NCI-H2107 (cell line): Measurements from ENCODE around the gene NR5A1.

ENCODE experiments used
- DNase-seq: peaks from one replicate; lab custom pipeline; 2025; lab: John Stamatoyannopoulos, UW

NR5A1 gene

DNA sequence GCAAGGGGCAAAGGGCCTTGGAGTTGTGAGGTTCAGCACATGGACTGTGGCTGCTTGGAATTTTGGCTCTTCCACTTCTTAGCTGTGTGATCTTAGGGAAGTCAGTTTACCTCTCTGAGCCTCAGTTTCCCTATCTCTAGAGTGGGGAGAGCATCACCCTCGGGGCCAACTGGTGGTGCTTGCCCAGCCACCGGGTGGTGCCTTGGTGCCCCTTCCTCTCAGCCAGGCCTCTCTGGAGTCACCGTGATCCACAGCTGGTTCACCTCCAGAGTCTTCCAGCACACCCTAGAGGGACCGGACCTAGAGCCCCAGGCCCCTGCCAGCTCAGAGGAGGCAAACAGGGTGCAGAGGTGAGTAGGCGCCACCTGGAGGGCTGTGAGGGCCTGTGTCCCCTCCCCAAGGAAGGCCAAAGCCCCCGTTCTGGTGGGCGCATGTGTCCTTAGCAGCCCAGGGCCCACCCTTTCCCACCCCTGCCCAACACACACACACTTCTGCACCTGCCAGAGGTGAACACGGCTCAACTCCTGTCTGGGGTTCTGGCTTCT lies 49.2 kb downstream of the NR5A1 start:
- no peak for DNase-seq

DNA sequence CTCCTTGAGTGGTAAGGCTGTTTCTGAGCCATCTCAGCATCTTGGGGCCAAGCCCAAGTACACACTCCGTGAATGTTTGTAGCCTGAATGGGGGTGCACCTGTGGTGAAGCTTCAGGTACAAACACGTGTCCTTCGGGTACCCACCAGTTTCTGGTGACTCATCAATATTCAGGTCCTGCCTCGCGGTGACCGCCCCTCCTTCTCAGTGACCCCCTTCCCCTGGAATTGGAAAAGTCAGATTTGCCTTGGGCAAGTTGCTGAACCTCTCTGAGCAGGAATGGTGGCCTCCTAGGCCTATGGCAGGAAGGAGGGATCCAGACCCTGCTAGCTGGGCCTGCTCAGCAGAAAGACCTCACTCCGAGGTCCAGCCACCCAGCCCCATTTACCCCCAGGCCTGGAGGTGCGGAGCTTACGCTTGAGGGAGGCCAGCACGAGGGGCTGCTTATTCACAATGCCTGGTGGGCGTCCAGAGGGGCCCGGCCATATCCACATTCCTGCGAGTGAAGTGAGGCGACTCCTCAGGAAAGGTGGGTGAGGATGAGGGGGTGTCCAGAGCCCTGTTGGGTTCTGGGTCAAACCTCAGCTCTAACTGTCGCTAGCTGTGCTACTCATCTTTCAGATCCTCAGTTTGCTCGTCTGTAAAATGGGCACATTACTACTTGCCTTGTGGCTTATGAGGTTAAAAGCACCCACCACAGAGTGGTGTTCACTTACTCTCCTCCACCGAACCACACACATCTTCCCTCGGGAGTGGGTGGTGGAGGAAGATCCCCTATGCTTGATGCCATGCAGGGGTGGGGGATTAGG lies 49.9 kb downstream of the NR5A1 start:
- DNase-seq = no peak

DNA sequence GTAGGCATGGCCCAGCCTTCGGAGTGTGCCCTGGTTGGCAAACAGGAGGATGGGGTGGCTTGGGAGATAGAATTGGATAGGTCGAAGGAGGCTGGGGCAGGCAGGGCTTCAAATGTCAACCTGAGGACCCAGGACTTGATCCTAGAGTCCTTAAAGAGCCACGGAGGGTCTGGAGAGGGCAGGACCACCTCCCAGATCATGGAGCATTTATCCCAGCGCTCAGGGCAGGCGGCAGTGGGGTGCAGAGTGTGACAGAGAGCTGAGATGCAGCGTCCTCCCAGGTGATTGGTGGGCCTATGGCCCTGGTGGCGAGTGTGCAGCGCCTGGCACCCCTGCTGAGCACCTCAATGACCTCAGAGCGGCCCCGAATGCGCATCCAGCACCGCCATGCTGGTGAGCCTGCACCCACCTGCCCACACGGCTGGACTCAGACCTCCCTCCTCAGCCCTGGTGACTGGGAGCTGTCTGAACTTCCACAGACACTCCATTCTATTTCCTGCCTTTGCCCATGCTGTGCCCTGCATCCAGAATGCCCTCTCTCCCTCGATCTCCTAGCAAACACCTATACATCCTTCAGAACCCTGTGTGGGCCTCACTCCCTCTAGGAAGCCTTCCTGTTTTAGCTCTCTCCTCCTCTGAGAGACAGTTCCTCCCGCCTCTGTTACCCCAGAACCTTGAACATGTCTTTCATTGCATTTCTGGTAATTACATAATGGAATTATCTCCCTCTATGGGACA lies 50.7 kb downstream of the NR5A1 start:
- no peak for DNase-seq

DNA sequence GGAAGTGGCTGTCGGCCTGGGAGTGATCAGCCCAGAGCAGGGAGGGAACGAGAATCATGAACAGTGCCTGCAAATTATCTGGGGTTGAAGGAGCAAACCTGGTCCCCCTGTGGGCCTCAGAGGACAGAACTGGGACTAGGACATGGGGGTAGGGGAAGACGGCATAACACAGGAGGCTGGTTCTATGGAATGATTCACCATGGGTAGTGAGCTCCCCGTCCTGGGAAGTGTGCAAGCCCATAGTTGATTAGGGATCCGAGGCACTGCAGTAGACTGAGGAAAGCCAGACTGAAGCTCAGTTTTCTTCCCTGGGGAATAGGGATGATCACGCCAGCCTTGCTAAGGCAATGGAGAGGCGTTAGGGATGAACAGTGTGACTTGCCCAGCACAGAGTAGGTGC lies 51.4 kb downstream of the NR5A1 start:
- no peak for DNase-seq

DNA sequence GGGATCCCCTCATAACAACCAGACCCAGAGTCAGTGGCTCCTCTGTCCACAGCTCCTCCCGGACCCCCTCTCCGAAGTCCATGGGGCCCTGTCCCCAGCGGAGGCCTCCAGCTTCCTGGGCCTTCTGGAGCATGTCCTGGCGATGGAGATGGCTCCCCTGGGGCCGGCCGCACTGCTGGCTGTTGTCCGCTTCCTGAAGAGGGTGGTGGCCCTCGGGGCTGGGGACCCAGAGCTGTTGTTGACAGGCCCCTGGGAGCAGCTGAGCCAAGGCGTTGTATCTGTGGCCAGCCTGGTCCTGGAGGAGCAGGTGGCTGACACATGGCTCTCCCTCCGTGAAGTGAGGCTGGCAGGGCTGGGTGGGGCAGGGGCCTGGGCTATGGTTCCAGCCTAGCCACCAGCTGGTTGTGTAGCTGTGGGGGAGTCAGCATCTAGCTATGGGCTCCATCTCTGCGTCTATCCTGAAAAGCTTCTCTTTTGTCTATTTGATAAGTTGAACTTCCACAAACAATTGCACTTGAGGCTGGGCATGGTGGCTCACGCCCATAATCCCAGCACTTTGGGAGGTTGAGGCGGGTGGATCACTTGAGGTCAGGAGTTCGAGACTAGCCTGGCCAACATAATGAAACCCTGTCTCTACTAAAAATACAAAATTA lies 52.3 kb downstream of the NR5A1 start:
- no peak for DNase-seq

DNA sequence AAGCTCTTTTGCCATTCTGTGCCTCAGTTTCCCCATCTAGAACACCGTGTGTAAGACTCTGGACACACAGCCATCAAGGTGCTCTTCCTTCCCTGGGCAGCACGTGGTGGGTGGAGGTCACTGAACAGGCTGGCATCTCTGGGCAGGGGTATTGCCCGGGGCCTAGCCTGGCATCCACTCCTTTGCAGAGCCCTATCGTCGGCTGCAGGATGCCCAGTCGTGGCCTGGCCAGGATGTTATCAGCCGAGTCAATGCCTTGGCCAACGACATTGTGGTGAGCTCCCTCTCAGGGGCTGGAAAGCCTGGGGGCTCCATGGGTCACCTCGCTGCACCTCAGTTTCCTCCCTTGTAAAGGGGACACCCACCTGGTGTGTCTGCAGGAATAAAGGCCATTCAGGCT lies 52.9 kb downstream of the NR5A1 start:
- no peak for DNase-seq

DNA sequence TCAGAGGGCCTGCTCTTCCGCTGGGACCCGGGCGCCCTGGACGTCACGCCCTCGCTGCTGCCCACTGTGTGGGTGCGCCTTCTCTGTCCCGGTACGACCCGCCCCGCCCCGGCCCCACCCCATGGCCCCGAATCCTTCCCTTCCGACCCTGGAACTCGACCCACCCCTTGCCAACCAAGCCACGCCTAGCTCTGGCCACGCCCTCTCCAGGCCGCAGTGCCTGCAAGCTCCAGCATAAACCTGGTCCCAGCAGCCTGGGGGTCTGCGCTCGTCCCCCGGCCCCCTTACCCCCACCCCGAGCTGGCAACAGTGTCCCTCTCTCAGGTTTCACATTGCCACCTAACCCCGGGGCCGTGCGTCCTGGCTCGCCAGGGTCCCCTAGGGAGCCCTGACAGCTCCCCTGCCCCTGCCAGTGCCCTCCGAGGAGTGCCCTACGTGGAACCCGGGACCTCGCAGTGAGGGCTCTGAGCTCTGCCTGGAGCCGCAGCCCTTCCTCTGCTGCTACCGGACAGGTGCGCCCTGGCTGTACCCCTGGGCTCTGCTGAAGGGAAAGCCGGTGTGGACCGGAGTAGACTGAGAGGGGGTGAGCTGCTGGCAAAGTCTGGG lies 53.5 kb downstream of the NR5A1 start:
- DNase-seq = no peak

DNA sequence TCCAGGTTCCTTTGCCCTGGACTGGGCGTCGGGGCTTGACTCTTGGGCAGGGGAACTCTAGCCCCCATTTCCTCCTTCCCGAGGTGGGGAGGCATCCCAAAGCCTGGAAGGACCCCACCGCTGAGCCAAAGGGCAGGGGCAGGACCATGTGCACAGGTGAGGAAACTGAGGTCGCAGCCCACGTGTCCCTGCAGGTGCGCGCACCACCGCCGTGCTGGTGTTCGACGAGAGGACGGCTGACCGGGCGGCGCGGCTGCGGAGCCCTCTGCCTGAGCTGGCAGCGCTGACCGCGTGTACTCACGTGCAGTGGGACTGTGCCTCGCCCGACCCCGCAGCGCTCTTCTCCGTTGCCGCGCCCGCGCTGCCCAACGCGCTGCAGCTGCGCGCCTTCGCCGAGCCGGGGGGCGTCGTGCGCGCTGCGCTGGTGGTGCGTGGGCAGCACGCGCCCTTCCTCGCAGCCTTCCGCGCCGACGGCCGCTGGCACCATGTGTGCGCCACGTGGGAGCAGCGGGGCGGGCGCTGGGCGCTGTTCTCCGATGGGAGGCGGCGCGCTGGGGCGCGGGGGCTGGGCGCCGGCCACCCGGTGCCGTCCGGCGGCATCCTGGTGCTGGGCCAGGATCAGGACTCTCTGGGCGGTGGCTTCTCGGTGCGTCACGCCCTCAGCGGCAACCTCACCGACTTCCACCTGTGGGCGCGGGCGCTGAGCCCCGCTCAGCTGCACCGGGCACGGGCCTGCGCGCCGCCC lies 54.2 kb downstream of the NR5A1 start:
- no peak for DNase-seq

DNA sequence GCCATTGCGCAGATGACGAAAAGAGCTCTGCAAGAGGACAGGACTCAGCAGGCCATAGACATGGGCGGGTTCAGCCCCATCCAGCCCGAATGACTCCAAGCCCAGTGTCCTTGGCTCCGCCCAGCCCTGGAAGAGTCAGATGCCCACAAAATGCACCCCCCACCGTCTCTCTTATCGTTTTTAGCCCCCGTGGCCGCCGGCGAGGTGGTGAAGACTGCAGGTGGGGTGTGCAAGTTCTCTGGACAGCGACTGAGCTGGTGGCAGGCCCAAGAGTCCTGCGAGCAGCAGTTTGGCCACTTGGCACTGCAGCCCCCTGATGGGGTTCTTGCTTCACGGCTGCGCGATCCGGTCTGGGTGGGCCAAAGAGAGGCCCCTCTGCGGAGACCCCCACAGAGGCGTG lies 54.9 kb downstream of the NR5A1 start:
- no peak for DNase-seq

DNA sequence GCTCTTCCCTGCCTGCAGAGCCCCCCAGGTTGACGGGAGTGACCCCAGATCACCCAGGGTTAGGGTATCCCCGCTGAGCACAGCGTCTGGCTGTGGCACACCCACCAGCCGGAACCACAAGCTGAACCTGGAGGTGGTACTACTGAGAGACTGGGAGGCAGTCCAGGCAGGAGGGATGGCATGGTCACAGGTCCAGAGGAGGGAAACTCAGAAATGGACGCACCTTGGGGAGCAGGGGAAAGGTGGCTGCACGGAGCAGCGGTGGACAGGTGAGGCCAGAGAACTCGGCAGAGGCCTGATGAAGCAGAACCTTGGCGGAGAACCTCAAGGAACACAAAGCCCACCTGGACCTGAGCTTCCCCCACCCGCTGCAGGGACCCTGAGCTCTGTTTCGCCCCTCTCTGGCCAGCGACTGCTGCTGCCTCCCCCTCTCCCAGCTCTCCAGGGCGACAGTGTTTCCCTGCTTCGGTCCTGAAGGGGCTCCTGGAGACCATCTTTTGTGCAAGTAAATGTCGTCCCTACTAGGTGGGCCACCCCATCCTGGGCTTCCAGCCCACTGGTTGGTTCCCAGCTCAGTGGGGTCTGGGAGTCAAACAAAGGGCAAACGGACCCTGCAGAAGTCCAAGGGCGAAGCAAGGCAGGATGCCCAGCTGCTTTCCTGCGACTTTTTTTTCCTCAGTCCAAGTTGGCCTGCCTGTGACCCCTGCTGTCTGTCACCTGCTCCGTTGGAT lies 56.1 kb downstream of the NR5A1 start:
- no peak for DNase-seq

DNA sequence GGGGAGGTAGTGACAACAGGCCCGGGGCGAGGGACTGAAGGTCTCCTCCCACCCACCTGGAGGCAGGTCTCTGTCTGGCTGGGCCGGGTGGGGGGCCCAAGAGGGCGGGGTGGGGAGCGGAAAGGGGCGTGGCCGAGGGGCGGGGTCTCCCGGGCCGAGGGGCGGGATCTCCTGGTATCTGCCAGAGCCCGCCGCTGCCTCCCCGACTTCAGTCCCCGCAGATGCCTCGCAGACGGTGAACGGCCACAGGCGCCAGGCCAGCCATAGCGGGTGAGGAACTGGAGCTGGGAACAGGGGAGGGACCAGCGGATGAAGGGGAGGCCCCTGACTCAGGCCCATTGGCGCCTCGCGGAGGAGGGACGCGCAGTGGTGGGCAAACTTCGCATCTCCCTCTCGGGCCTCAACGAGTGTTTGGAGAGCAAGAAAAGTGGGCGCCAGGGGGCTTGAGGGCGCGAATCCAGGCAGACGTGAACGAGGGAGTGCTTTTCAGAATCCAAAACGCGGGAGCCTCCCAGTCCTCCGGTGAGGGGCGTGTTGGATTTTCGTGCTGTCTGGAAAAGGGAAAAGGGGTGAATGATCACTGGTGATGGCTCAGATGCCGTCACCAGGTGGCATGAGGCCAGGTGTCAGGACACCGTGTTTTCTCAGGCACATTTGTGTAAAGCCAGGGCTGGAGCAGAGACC lies 56.8 kb downstream of the NR5A1 start, which contains the start of gene ADGRD2:
TSS of gene ADGRD2 (plus strand) at position 211 of the 684 bp plus-strand sequence. CDS start 1,216 bp downstream, outside the sequence.
- DNase-seq = no peak

DNA sequence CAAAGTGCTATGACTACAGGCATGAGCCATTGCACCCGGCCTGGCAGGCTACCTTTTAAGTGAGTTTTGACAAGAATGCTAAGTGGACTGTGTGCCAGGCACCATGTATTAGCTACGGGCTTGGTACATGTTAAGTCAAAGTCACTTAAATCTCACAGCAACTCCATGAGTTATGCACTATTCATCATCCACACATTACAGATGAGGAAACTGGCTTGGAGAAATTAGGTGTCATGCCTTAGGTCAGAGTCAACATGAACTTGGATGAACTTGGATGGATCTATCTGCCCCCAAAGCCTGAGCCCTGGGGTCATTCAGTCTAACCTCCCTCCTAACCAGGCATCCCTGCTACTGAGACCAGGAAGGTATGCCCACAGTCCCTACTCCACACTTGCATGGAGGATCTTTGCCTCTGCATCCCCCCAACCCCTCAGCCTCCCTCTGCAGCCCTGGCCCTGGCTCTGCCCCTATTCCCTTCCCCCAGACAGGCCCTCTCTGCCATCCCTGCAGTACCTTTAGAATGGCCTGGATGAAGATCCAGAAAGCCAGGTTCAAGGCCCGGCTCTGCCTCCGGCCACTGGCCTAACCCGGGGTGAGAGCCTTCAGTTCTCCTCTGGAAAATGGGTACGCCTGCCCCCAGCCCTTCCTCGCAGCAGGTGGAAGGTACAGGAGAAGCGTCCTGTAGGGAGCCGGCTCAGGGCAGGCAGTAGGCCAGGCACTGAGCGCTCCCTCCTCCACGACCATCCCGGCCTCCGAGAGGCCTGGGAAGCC lies 57.6 kb downstream of the NR5A1 start:
- DNase-seq = no peak

DNA sequence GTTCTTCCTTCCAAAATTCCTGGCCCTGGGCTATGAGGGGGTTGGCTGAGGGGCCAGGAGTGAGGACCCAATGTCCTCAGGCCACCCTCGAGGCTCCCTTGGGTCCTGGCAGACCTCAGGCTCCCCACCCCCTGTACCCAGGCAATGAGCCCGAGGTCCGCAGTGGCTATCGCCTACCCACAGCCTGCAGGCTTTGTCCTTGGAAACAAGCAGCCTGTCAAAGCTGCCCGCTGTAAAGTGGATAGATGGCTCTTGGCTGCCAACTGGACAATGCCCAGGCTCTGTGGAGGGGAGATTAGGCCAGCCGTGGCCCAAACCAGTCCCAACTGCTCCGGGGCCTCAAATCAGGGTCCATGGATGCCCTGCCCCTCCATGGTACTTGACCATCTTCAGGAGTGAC lies 59.2 kb downstream of the NR5A1 start:
- DNase-seq = no peak

DNA sequence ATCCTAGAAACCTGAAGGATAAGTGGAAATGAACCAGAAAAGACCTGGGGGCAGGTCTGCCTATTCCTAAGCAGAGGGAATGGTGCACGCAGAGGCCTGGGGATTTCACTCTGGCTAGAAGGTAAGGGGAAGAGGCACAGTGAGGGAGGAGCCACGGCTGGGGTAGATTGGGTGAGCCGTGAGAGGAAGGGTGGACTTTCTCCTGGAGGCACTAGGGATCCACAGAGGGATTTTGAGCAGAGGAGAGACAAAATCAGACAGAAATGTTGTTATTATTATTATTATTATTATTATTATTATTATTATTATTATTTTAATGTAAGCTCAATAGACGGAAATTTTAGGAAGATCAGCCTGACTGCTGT lies 59.9 kb downstream of the NR5A1 start:
- DNase-seq = no peak

DNA sequence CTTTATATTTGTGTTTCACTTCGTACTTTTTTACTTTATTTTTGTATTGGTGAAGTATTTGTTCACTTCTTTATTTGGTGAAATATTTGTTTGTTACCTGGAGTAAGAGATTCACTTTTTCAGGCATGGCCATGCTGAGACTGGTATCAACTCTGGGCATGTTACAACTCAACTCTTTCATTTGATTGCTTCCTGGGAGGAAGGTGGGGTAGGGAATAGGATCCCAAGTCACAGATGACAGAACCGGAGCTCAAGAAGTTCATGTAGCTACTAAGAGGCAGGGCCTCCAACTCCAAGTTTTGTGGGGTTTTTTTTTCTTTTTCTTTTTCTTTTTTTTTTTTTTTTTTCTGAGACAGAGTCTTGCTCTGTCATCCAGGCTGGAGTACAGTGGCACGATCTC lies 63.0 kb downstream of the NR5A1 start:
- no peak for DNase-seq

DNA sequence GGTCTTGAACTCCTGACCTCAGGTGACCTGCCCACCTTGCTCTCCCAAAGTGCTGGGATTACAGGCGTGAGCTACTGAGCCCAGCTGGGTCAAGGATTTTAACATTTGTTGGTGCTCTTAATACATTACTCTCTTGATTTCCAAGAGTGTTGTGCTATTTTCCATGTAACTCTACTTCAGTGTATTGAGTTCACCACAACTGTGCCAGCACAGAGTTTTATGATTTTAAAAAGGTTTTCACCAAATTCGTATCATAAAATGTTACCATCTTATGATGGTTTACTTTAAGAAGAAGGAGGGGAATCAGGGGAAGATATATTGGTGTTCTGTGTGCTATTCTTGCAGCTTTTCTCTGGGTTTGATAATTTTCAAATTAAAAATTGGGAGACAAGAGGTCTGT lies 63.6 kb downstream of the NR5A1 start:
- no peak for DNase-seq

DNA sequence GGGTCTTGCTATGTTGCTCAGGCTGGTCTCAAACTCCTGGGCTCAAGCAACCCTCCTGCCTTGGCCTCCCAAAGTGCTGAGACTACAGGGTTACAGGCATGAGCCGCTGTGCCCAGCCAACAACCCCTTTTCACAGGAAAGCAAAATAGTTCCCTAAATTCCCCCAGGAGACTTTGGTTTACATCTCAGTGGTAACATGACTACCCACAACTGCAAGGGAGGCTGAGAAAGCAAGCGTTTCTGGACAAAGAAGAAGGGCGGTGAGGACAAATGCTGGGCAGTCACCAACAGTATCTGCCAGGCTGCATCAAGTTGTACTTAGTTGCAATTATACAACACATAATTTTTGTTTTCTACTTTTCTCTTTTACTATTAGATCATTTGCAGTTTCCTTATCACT lies 64.4 kb downstream of the NR5A1 start:
- DNase-seq = no peak

DNA sequence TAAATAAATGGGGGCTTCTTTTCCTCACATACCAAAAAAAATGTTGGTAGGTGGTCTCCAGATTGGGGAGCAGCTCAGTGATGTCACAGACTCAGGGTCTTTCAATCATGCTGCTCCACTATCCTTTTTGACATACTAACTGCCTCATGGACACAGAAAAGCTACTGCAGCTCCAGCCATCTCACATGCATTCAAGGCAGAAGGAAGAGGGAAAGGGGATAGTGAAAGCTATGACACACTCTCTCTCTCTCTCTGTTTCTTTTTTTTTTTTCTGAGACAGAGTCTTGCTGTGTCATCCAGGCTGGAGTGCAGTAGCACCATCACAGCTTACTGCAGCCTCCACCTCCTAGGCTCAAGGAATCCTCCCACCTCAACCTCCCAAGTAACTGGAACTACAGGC lies 64.8 kb downstream of the NR5A1 start:
- no peak for DNase-seq

DNA sequence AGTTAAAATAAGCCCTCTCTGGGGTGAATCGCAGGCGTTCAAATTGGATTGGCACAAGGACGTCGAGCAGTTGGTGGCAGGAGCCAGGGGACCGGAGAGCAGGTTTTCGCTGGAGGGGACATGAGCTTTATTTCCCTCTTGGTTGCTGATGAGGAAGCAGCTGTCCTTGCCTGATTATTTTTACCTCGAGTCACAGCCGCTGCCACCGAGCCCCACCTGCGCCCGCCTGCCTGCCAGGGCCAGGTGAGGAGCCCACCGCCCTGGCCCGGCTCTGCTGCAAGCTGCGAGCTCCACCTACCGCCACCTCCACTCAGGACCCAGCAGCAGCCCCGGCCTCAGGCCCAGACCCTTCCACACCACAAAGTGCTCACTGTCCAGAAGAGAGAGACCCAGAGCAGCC lies 65.9 kb downstream of the NR5A1 start:
- no peak for DNase-seq

DNA sequence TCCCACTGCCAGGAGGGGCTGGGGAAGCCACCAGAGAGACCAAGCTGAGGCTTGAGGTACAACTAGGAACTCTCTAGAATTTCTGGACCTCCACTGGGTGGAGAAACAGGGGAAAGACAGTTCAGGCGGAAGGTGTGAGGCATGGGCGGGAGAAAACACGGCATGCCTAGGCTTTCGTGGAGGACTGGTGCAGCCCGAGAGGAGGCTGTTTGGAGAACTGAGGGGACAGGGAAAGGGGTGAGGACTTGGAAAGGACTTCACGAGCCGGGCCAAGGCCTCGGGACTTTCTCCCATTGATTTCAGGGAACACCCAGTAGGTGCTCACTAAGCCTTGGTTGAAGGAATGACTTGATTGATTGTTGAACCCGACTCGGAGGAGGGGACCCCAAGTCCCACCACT lies 66.4 kb downstream of the NR5A1 start:
- DNase-seq = no peak
